GM19395 (cell line): Measurements from ENCODE around the gene ADAD2.

ENCODE experiments used
- ATAC-seq: cut with Tn5 transposase; IDR thresholded peaks from one replicate; pipeline ENCODE4 v1.9.1; 2021; ENCODE audit warnings: mild to moderate bottlenecking, moderate library complexity; ENCODE audit not compliant: unreplicated experiment

The ADAD2 gene

DNA sequence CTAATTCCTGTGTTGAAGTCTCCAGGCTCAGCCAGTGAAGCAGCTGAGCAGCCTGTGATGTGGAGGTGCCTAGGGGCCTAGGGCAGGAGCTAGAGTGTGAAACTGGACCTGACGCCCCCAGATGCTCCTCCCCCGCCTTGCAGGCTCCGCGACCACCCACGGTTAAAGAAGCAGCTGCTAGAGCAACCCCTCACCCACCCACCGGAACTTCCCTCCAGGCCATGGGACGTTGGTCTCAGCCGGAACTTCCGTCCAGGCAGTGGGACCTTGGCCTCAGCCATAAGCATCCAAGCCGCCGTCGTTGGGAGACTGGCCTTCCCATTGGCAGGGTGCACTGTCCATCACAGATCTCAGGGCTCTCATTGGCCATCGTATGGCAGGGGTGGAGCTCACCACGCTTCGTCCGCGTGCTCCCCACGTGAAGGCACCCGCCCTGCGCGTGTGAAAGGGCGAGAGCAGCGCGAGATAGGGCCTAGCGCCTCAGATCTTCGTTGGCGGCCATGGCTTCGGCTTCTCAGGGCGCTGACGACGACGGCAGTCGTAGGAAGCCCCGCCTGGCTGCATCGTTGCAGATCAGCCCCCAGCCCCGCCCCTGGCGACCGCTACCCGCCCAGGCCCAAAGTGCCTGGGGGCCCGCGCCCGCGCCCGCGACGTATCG is at the start of gene ADAD2:
TSS of gene ADAD2 (plus strand) at position 427 of the 658 bp plus-strand sequence. CDS start at position 501, 74 bp downstream.
- no peak for ATAC-seq

DNA sequence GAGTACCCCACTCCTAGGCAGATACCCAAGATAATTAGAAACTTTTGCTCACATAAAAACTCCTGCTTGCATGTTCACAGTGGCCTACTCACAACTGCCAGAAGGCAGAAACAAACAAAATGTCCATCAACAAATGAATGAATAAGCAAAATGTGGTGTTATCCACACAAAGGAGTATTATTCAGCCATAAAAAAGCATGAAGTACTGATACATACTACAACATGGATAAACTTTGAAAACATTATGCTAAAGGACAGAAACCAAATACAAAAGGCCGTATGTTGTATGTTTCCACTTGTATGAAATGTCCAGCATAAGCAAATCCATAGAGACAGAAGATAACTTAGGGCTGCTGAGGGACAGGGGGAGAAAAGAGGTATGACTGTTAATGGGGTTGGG is 47.9 kb upstream of the ADAD2 start:
- no peak for ATAC-seq

DNA sequence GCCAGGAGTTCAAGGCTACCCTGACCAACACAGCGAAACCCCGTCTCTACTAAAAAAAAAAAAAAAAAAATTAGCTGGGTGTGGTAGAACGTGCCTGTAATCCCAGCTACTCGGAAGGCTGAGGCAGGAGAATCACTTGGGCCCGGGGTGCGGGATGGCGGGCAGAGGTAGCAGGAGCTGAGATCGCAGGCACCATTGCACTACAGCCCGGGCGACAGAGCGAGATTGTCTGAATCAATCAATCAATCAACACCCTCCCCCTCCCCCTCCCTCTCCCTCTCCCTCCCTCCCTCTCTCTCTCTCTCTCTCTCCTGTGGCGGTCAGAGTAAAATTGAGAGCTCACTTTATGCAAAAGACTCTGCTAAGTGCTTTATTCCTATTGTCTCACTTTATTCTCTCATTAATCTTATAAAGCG is 47.2 kb upstream of the ADAD2 start:
- no peak for ATAC-seq

DNA sequence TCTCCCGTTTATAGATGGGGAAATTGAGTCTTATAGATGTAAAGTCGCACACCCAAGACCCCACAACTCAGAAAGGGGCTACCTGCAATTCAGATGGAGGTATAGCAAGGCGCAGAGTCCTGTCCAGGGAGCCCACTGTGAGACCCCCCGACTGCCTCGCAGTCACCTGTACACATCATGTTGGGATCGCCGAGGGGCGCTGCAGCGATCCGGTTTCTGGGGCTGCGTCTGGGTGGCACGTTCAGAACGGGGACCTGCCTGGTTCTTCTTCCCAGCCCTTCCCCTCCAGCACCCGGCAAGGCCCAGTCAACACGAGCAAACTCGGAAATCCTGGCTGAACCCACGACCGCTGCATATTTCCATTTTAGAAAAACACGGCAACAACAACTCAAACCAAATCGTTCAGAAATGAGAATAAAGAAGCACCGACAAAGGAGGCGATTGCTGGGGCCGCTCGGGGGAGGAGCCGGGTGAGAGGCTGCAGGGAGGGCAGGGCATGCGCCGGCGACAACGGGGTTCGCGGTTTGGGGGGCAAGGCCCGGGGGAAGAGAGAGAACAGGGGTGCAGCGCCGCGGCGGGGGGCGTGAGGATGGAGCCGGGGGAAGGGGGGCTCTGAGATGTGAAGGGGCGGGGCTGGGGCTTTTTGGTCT is 46.6 kb upstream of the ADAD2 start:
- no peak for ATAC-seq

DNA sequence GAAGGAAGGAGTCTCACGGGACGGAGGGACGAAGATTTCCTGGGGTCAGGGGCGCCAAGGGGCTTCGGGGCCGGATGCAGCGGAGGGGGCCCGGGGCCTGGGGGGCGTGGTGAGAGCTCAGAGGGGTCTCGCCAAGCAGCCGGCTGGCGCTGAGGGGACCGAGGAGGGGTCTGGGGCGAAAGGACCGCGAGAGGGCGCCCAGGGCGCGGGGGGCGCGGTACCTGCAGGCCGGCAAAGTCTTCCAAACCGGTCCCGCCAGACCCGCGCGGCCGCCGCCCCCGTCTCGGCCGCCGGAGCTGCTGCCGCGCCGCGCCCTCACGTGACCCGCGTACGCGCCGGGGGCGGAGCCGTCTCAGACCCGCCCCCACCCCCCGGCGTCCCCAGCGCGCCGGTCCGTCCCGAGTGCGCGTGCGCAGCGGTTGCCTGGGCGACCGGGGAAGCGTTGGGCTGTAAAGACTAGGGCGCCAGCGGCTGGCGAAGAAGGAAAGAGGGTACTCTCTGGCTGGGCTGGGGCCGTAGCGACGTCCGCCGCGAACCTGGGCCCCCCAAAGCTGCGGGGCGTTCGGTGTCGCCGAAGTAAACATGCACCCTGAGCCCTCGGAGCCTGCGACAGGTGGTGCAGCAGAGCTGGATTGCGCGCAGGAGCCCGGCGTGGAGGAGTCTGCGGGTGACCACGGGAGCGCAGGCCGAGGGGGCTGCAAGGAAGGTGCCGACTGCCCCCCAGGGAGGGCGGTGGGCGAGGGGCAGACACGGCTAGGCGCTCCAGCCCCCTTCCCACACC is 45.9 kb upstream of the ADAD2 start, which contains the start of the genes DNAAF1 and HSDL1:
TSS of gene DNAAF1 (plus strand) at position 450 of the 781 bp plus-strand sequence. CDS start at position 583, 133 bp downstream.
TSS of gene HSDL1 (minus strand) at position 319 of the 781 bp plus-strand sequence. CDS start 13,856 bp downstream, outside the sequence.
- ATAC-seq = peak; percentile 68

DNA sequence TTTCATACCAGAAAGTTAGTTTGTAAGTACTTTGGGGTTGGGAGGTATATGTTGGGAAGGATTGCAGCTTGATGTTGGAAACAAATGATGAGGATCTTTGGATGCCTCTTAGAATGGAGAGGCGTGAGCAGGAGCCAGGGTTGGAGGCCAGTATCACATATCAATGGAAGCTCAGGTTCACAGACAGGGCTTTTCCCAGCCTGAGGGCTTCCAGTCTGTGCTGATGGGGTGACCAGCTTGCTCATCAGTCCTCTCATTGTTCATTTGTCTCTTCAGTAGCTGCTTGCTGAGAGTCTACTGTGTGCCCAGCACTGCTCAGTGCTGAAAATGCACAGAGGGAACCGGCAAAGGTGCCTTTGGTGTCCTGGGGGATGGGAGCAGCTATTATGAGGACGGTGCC is 40.0 kb upstream of the ADAD2 start:
- no peak for ATAC-seq

DNA sequence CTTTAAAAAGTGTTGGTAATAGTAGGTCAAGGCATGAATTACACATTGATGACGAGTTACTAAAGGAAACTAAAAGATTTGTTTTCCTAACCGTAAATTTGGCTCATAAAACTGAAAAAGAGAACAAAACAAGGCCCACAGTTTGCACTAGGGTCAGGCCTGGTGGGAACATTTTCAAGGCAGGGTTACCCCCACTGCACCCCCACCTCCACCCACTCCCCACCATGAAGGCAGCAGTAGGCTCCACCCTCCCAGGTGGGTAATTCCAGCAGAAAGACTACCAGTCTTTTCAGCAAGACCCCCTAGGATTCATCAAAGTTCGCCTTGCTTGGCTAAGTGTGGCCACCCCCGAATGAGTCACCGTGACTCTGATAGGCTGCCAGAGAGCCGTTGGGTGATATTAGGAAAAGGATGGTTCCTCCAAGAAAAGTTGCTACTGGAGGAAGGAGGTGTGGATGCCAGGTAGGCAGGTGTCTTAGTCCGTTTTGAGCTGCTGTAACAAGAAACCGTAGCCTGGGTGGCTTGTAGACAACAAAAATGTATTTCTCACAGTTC is 37.2 kb upstream of the ADAD2 start:
- no peak for ATAC-seq

DNA sequence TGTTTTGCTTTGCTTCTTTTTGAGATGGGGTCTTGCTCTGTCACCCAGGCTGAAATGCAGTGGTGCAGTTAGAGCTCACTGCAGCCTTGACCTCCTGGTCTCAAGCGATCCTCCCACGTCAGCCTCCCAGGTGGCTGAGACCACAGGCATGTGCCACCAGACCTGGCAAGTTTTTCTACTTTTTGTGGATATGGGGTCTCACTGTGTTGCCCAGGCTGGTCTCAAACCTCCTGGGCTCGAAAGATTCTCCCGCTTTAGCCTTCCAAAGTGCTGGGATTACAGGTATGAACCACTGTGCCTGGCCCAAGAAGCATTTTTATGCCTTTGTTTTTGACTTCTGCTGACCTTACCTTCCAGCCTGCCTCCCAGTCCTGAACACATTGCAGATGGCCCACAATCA is 35.7 kb upstream of the ADAD2 start:
- ATAC-seq = no peak

DNA sequence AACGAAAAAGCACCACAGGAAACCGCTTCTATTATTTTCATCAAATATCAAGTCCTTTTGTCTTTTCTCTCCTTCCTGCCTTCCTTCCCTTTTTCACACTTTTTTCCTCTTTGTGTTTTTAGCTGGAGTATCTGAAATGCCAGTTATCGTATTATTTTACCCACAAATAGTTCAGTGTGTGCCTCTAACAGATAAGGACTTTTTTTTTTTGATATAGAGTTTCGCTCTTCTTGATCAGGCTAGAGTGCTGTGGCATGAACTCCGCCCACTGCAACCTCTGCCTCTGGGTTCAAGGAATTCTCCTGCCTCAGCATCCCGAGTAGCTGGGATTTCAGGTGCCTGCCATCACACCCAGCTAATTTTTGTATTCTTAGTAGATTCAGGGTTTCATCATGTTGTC is 35.2 kb upstream of the ADAD2 start:
- no peak for ATAC-seq

DNA sequence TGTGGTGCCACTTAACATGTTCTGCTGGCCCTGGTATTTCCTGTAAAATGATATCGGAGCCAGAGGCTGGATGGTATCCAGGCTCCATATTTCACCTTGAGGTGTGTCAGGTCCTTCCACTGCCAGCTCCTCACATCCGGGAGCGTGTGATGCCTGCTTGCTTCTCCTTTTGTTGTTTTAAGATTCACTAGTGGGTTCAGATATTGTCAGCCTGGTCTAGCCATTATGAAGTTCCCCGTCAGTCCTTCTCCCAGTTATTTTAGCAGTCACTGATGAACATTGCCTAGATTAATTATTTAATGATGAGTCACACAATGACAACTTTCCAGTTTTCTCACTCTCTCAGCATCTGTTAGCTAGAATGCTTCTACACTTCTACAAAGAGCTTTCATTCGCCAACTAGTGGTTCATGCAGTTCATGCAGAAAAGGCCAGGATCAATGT is 34.6 kb upstream of the ADAD2 start:
- ATAC-seq = no peak

DNA sequence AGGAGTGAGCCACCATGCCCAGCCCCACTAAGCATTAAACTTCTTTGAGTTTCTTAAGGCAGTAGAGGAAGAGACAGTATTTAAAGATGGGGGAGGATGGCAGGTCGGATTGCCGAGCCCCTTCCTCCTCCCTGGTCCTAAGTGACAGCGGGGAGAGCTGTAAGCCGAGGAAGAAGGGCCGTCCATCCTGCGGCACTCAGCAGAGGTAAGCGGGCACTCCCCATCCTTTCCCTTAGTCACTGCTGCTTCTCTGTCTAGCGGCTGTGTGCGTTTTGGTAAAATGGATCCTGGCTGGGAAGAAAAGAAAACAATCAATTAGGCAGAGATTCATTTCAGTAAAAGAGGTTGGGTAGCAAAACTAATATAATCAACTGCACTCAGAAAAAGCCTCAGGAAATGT is 31.9 kb upstream of the ADAD2 start:
- no peak for ATAC-seq

DNA sequence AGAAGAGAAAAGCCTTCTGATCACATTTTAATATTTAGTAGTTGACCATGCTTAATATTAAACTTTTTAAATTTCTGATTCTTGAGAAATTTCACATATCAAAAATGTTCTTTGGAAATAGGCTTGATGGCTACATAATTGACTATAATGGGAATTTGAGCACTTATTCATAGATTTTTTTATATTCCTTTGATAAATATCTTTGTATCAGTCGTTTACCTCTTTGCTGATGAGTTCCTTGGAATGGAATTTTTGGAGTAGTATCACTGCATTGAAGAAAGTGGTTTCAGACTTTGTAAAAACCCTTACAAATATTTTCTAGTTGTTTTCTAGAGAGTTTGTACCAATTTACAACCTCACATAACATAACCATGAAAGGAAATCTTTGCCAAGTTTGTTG is 31.2 kb upstream of the ADAD2 start:
- no peak for ATAC-seq

DNA sequence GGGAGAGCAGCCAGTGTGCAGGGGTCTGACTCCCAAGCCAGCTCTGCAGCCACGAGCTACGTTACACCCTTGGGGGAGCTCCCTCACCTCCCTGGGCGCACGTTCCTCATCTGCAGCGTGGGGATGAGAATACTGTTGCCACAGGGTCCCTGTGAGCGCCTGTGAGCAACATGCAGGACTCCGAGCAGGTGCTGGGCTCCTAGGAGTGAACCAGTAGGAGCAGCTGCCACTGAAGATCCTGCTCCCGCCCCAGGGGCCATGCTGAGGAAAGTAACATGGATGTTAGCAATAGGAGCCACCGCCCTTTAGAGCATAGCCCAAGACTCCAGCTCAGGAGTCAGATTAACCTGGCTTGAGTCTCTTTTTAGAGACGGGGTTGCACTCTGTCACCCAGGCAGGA is 29.9 kb upstream of the ADAD2 start:
- no peak for ATAC-seq

DNA sequence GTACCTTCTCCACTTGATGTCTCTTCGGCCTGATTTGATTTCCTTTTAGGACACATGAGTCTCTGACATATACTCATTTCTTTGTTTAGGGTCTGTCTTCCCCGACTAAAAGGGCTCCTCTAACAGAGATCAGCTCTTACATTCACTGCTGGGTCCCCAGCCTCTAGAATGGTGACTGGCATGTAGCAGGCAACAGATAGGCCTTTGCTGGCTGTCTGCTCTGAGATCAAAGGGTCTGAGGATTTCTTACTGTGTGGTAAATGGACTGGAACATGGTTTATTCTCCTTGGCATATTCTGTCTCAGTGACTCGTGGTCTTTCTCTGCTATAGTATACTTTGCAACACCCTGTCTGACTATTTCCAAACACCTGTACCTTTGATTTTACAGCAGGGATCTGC is 29.2 kb upstream of the ADAD2 start:
- ATAC-seq = no peak

DNA sequence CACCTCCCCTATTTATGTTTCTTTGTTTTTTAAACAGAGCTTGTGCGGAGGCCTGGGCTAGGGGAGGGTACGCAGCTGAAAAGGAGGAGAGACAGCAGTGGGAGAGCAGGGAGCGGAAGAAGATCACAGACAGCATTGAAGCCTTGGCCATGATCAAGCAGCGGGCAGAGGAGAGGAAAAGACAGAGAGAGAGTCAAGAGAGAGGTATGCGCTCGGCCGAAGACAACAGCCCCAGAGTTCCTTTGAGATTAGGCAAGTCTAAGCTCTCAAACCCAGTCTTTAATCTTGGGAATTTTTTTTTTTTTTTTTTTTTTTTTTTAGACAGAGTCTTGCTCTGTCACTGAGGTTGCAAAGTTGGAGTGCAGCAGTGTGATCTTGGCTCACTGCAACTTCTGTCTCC is 25.2 kb upstream of the ADAD2 start:
- ATAC-seq = no peak

DNA sequence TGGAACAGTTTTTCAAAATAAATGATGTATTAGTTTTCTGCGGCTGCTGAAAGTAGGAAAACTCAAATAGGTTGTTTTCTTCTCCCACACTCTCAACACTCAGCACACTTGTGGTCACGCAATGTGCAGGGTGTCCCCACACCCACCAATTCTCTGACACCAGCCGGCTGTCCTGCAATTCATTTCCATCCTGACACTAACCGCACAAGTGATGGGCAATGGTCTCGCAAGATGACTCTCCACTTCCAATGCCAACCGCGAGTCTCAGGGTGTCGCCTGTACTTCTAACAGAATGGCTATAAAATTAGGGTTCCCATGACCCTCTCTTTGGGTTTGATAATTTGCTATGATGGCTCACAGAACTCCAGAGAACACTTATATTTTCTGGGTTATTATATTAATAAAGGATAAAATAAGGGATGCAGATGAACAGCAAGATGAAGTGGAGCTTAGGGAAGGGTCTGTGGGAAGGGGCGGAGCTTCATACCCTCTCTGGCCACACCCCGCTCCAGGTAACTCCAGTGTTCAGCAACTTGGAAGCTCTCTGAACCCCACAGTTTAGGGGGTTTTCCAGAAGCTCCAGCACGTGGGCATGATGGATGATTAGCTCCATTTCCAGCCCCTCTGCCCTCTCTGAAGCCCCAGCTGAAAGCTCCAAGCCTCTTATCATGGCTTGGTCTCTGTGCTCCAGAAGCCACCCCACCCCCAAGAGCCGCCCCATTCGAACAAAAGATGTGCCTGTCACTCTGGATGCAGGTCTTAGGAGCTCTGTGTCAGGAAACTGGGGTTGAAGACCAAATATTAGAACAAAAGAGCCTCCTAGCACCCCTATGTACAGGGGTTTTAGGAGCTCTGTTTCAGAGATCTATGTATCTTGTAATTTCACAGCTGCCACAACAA is 23.9 kb upstream of the ADAD2 start:
- no peak for ATAC-seq

DNA sequence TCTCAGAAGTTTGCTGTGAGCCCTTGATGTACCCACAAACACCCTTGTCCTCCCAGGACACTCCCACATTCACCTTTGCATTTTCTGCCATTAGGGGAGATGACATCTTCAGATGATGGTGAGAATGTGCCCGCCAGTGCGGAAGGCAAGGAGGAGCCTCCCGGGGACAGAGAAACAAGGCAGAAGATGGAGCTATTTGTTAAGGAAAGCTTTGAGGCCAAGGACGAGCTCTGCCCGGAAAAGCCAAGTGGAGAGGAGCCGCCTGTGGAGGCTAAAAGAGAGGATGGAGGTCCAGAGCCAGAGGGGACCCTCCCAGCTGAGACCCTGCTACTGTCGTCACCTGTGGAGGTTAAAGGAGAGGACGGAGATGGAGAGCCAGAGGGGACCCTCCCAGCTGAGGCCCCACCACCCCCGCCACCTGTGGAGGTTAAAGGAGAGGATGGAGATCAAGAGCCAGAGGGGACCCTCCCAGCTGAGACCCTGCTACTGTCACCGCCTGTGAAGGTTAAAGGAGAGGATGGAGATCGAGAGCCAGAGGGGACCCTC is 21.1 kb upstream of the ADAD2 start:
- no peak for ATAC-seq

DNA sequence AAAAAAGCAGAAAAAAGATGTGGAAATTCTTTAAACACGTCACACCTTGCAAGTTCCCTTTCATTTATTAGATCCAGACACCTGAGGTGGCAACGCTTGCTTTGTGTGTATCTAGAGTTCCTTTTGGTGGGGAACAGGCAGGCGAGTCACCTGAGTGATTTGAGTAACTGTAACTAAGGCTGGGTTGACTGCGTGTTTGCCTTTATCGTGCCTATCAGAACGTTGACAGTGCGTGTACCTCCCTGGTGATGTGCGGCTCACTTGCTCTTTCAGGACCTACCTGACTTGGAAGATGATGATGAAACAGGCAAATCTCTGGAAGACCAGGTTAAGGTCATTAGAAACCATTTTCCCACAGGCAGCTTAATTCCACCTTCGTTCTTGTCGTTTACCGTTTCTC is 16.6 kb upstream of the ADAD2 start:
- ATAC-seq = no peak

DNA sequence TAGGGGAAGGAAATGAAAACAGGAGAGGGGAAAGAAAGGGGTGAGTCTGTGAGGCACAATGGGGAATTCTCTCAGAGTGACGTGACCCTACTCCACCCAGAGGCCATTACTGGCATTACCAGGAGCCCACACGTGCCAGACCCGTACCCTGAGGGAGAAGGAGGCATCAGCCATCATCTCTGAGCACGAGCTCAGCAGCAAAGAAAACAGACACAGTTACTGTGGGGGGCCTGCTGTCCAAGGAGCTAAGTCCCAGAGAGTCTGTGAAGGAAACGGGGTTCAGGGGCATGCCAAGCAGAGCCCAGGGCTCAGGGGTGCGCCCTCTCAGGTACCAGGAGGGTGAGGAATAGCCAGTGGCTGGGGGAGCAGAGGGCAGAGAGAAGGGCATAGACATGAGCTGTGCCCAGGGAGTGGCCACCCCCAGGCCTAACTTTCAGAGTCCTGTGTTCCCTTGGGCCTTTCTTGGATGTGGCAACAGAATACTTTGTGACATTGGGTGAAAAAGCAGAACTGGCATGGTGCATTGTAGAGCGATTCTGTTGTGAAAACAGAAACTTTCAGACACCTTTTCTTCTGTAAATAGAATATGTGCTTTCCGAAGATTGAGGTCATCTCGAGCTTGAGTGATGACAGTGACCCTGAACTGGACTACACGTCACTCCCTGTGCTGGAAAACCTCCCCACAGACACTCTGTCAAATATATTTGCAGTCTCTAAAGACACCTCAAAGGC is 15.4 kb upstream of the ADAD2 start:
- peak; percentile 74 for ATAC-seq
